Fibroblast of the aortic adventitia (primary cell): Measurements from ENCODE around the gene CX3CL1. TPM values are rescaled to one million over a fixed set of nuclear protein-coding genes. Genes with fewer than 3 reads are reported as not detected.

Source experiments
- DNase-seq: peaks from one replicate; pipeline ENCODE4 v3.0.0-alpha.2; 2010; ENCODE audit warnings: low read depth
- H3K4me3 ChIP-seq: 2 replicates; pipeline ENCODE4 v1.5.1; 2011; ENCODE audit warnings: low read depth, mild to moderate bottlenecking, control low read depth, low read length, moderate library complexity
- total RNA-seq: library from RNA; depleted of rRNA; stranded (reverse); fragments of >200 nt; gene quantifications from 2 replicates; pipeline ENCODE4 v1.2.3, GENCODE V29; 2012; ENCODE audit warnings: low replicate concordance
- TF ChIP-seq, protein P1 (sequence below): IDR thresholded peaks from 2 replicates; pipeline ENCODE4 v1.5.1; 2011; ENCODE audit warnings: mild to moderate bottlenecking, low read length, control low read depth, inconsistent platforms; ENCODE audit not compliant: insufficient read depth

CX3CL1 gene
- total RNA-seq, 1 donor, result 0.18 TPM

DNA sequence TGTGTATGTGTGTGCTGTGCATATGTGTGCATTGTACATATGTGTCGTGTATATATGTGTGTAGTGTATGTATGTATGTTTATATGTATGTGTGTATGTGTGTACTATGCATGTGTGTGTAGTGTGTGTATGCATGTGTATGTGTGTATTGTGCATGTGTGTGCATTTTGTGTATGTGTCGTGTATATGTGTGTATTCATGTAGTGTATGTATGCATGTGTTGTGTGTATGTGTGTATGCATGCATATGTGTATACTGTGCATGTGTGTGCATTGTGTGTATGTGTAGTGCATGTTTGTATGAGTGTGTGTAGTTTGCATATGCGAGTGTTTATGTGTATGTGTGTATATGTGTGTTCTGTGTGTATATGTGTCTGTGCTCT is 16.8 kb downstream of the CX3CL1 start:
- no peak for DNase-seq
- TF ChIP-seq, protein P1, sequence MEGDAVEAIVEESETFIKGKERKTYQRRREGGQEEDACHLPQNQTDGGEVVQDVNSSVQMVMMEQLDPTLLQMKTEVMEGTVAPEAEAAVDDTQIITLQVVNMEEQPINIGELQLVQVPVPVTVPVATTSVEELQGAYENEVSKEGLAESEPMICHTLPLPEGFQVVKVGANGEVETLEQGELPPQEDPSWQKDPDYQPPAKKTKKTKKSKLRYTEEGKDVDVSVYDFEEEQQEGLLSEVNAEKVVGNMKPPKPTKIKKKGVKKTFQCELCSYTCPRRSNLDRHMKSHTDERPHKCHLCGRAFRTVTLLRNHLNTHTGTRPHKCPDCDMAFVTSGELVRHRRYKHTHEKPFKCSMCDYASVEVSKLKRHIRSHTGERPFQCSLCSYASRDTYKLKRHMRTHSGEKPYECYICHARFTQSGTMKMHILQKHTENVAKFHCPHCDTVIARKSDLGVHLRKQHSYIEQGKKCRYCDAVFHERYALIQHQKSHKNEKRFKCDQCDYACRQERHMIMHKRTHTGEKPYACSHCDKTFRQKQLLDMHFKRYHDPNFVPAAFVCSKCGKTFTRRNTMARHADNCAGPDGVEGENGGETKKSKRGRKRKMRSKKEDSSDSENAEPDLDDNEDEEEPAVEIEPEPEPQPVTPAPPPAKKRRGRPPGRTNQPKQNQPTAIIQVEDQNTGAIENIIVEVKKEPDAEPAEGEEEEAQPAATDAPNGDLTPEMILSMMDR, result no peak
- no peak overlapping the region for H3K4me3 ChIP-seq

DNA sequence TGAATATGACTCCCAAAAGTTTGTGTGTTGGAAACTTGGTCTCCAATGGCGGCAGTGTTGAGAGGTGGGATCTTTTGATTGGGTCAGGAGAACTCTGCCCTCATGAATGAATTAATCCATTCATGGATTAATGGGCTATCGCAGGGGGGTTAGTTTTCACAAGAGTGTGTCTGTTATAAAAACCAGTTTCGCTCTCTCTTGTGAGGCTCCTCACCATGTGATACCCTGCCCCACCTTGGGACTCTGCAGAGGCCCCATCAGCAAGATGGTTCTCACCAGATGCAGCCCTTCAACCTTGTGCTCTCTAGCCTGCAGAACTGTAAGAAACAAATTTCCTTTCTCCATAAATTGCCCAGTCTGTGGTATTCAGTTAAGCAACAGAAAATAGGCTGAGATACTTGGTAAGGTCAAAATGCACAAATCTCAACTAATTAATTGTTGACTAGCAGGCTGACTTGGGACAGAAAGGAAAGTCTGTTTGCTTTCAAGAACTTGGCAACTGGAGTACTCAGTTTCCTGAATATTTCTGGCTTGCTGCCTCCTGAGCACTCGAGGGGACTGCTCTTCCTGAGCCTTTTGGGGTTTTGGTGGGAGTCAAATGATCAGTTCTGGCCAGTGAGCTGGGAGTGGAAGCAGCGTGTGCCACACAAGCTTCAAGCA is 18.5 kb downstream of the CX3CL1 start:
- no peak overlapping the region for H3K4me3 ChIP-seq
- TF ChIP-seq, protein P1, result no peak
- peak; percentile 47 for DNase-seq

DNA sequence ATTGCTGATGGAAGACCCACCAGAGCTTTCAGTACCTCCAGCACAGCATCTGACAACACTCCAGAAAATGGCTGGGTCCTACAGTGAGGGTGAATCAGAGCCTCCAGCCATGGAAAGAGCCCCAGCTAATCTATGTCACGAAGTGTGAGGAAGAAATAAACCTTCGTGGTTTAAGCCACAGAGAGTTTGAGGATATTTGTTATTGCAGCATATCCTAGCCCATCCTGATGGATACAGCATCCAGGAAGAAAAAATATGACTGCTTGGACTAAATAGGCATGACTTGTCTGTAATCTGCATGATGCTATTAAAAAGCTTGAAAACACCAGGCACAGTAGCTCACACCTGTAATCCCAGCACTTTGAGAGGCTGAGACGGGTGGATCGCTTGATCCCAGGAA is 19.0 kb downstream of the CX3CL1 start:
- no peak overlapping the region for H3K4me3 ChIP-seq
- DNase-seq, result no peak
- TF ChIP-seq, protein P1, result no peak

DNA sequence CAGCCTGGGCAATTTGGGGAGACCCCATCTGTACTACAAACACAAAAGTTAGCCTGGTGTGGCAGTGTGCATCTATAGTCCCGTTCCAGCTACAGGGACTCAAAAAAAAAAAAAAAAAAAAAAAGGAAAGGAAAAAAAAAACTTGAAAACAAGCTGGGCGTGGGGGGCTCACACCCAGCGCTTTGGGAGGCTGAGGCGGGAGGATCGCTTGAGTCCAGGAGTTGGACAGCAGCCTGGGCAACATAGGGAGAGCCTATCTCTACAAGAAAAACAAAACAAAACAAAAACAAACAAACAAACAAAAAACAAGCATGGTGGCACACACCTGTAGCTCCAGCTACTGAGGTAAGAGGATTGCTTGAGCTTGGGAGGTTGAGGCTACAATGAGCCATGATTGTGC is 19.4 kb downstream of the CX3CL1 start:
- TF ChIP-seq, protein P1, result no peak
- no peak overlapping the region for H3K4me3 ChIP-seq
- DNase-seq, result no peak

DNA sequence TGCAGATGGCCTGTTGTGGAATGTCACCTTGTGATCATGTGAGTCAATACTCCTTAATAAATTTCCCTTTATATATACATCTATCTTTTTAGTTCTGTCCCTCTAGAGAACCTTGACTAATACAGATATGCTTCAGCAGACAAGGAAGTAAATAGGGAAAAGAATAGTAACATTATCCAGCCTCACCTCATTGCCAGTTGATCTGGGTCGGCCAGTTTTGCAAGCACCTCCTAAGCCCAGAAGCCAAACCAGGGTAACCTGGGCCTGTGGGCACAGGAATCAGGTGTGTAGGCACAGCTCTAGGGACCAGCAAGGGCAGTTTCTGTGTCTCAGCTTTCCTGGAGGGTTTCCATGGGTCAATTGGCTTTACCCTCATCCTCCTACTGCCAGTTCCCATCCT is 20.4 kb downstream of the CX3CL1 start:
- DNase-seq, result no peak
- no peak overlapping the region for H3K4me3 ChIP-seq
- TF ChIP-seq, protein P1, result no peak

DNA sequence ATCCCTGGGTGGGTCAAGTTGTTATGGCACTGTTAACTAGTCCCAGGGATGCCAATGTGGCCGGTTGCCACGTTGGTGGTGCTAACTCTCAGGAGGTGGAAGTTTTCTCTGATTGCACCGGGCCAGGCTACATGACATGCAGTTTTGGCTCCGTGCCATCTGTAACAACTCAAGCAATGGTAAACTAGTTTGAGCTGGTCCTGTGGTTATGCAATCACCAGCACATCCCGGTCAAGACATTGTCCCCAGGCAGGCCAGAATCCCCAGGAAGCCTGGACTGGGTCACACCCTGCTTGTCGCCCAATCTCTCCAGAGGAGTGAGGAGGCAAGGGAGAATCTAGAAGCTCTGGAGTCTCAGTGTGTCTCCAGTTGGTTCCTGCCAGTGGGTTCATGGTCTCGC is 22.2 kb downstream of the CX3CL1 start:
- TF ChIP-seq, protein P1, result no peak
- peak; percentile 31 for DNase-seq

DNA sequence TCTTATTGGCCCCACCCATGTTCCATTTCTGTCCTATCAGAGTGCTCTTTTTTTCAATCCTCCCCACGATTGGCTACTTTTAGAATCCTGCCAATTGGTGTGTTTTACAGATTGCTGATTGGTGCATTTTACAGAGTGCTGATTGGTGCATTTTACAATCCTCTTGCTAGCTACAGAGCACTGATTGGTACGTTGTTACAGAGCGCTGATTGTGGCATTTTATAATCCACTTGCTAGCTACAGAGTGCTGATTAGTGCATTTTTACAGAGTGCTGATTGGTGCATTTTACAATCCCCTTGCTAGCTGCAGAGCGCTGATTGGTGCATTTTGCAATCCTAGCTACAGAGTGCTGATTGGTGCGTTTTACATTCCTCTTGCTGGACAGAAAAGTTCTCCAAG is 22.7 kb downstream of the CX3CL1 start:
- no peak for DNase-seq
- TF ChIP-seq, protein P1, result no peak
- H3K4me3 ChIP-seq, result no peak overlapping the region

More for the DNA sequence above, 22.2 kb downstream of the CX3CL1 start:
- H3K4me3 ChIP-seq, result no peak overlapping the region
